ENCODE measurements around the gene LIX1L. TPM values are rescaled to one million over a fixed set of nuclear protein-coding genes. Genes with fewer than 3 reads are reported as not detected.

LIX1L gene
- total RNA-seq, 4 donors from 2014 or later, result 7.6 to 18.4 (median 11.3) TPM

- no peak overlapping the region for H3K27ac ChIP-seq
- H3K9me3 ChIP-seq, result no peaks in the 10 kb centered on the region
- H3K4me3 ChIP-seq, result peak overlapping the region; percentile 63
- no peaks in the 10 kb centered on the region for H3K36me3 ChIP-seq
- peak in 1 of 2 donors; percentile 34 for DNase-seq (ENCODE audit: low spot score in 2 of 2)
- no peaks in the 10 kb centered on the region for H3K27me3 ChIP-seq
- peaks cover 30% of the 10 kb centered on the region for H3K4me1 ChIP-seq
- TF ChIP-seq, protein P1, sequence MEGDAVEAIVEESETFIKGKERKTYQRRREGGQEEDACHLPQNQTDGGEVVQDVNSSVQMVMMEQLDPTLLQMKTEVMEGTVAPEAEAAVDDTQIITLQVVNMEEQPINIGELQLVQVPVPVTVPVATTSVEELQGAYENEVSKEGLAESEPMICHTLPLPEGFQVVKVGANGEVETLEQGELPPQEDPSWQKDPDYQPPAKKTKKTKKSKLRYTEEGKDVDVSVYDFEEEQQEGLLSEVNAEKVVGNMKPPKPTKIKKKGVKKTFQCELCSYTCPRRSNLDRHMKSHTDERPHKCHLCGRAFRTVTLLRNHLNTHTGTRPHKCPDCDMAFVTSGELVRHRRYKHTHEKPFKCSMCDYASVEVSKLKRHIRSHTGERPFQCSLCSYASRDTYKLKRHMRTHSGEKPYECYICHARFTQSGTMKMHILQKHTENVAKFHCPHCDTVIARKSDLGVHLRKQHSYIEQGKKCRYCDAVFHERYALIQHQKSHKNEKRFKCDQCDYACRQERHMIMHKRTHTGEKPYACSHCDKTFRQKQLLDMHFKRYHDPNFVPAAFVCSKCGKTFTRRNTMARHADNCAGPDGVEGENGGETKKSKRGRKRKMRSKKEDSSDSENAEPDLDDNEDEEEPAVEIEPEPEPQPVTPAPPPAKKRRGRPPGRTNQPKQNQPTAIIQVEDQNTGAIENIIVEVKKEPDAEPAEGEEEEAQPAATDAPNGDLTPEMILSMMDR (IDR thresholded peaks at IDR 0.05), result no peak
- TF ChIP-seq EP300 (IDR thresholded peaks at IDR 0.05) (no peak), POLR2A (IDR thresholded peaks at IDR 0.05) (no peak), POLR2AphosphoS5 (IDR thresholded peaks at IDR 0.05) (no peak)
- WGBS, result 96% methylated on average over 1 of the region's 1 CpG
Measured at GRCh38 chr1:145884675-145885074, 73.1 kb downstream of the LIX1L start.

Other genes with a start within 250 kb of the LIX1L start
- not detected for gene CD160, start 238.5 kb downstream of the LIX1L start, total RNA-seq
- gene RNF115, start 133.9 kb downstream of the LIX1L start, total RNA-seq, result 10 to 100 TPM in 2 of 4 donors, 1 to 10 TPM in 2; 7.1 to 22.3 (median 12.2) TPM
- gene POLR3C, start 133.8 kb downstream of the LIX1L start, total RNA-seq, result 10 to 100 TPM; 22.5 to 40.8 (median 24.8) TPM
- 1 to 10 TPM; 1.3 to 3.9 (median 2.1) TPM for gene NUDT17, start 112.4 kb downstream of the LIX1L start, total RNA-seq
- gene PIAS3, start 98.9 kb downstream of the LIX1L start, total RNA-seq, result 10 to 100 TPM; 43.8 to 78.4 (median 49.4) TPM
- 10 to 100 TPM; 32.9 to 62.7 (median 37.1) TPM for gene ANKRD35, start 72.2 kb downstream of the LIX1L start, total RNA-seq
- 10 to 100 TPM in 1 of 4 donors, 1 to 10 TPM in 3; 1.6 to 15.6 (median 2.2) TPM for gene ITGA10, start 48.0 kb downstream of the LIX1L start, total RNA-seq
- gene PEX11B, start 39.3 kb downstream of the LIX1L start, total RNA-seq, result 10 to 100 TPM; 23.3 to 35.9 (median 30.2) TPM
- 100 to 1,000 TPM in 3 of 4 donors, 10 to 100 TPM in 1; 92.2 to 186 (median 134) TPM for gene RBM8A, start 30.5 kb downstream of the LIX1L start, total RNA-seq
- gene ANKRD34A, start 6.6 kb upstream of the LIX1L start, total RNA-seq, result under 1 TPM in 3 of 4 donors, not detected in 1; 0.21 to 0.64 (median 0.45) TPM
- gene POLR3GL, start 6.7 kb upstream of the LIX1L start, total RNA-seq, result 10 to 100 TPM in 2 of 4 donors, 1 to 10 TPM in 2; 7.3 to 16.7 (median 11.9) TPM
- gene TXNIP, start 38.6 kb upstream of the LIX1L start, total RNA-seq, result 1,000 to 10,000 TPM; 2,326 to 8,649 (median 2,541) TPM
- gene HJV, start 63.7 kb upstream of the LIX1L start, total RNA-seq, result not detected
- 1 to 10 TPM; 1.8 to 7.4 (median 2.7) TPM for gene NBPF10, start 186.8 kb upstream of the LIX1L start, total RNA-seq